ENCODE data around the gene LGALS7B. TPM values are rescaled to one million over a fixed set of nuclear protein-coding genes. Genes with fewer than 3 reads are reported as not detected.

LGALS7B gene
- total and polyA plus RNA-seq, 2 of the 4 experiments (the other 2 are of a cell fraction): not detected

- ATAC-seq (ENCODE audit: low read depth): no peak
- H2AK5ac ChIP-seq (ENCODE audit: low read depth, low read length): no peak overlapping the region
These were observed 23.2 kb downstream of the LGALS7B start for GRCh38 chr19:38812009-38812840.

More at GRCh38 chr19:38812009-38812840, 23.2 kb downstream of the LGALS7B start:
- Histone ChIP-seq H4K8ac (ENCODE audit: low read depth in 2 of 2, low read length in 2 of 2) (no peak overlapping the region), H2BK120ac (ENCODE audit: low read depth, low read length) (no peak overlapping the region), H3K36me3 (ENCODE audit: control insufficient read depth, insufficient read depth, low read length) (peaks cover 22% of the 10 kb centered on the region), H3K27me3 (ENCODE audit: control insufficient read depth, insufficient read depth, low read length) (no peaks in the 10 kb centered on the region), H3K4me1 (ENCODE audit: control insufficient read depth, insufficient read depth, low read length) (no peaks in the 10 kb centered on the region), H2BK5ac (ENCODE audit: low read depth, low read length, poor library complexity, severe bottlenecking) (no peak overlapping the region), H3K4me3 (ENCODE audit: insufficient read depth, low read depth, low read length) (no peak overlapping the region), H2AK9ac (replicated peaks; ENCODE audit: low read depth, low read length, poor library complexity) (peak overlapping the region; percentile 72), H3K9ac (ENCODE audit: low read depth, low read length) (no peak overlapping the region), H3K4ac (ENCODE audit: low read depth, low read length) (no peak overlapping the region), H3K79me1 (ENCODE audit: low read depth in 1 of 2, low read length in 2 of 2) (no peaks in the 10 kb centered on the region), H3K4me2 (ENCODE audit: low read depth, low read length) (no peak overlapping the region), H2AFZ (replicated peaks; ENCODE audit: low read length, poor library complexity) (peak overlapping the region; percentile 21), H3K14ac (replicated peaks; ENCODE audit: low read depth, low read length) (no peak overlapping the region), H4K91ac (ENCODE audit: insufficient read depth, low read depth, low read length) (no peak overlapping the region), H2BK20ac (ENCODE audit: low read depth, low read length) (no peak overlapping the region), H3K56ac (ENCODE audit: extremely low read depth, insufficient read depth, low read length) (no peak overlapping the region), H3K27ac (ENCODE audit: insufficient read depth, low read length) (no peak overlapping the region), H4K20me1 (ENCODE audit: insufficient read depth, low read length) (no peaks in the 10 kb centered on the region), H3K9me1 (ENCODE audit: insufficient read depth, low read length) (0 out of 2 replicates have a peak, but pooled peaks cover 3% of the 10 kb centered on the region), H3K23ac (ENCODE audit: low read depth, low read length) (no peak overlapping the region), H3K9me3 (ENCODE audit: control insufficient read depth, insufficient read depth, low read length) (no peaks in the 10 kb centered on the region), H2BK15ac (ENCODE audit: low read depth, low read length) (no peak overlapping the region), H4K5ac (ENCODE audit: low read depth, low read length) (no peak overlapping the region), H3K18ac (ENCODE audit: low read depth, low read length) (no peak overlapping the region)
- WGBS, 2 experiments (ENCODE audit: extremely low coverage in 2 of 2, insufficient read length in 1 of 2): 76% methylated on average over 6 of the region's 18 CpGs; no CpG with 5 or more reads in 1 of the 2 experiments
- intact Hi-C loops (cut with micrococcal nuclease) (no loop called here), dilution Hi-C loops (cut with HindIII; ENCODE audit: low sequenced_read_pairs, unreplicated experiment) (no loop called here), in situ Hi-C loops (cut with MboI; ENCODE audit: low sequenced_read_pairs) (no loop called here)
- no TSS peak for BruUV-seq (replicated peaks)
- no peak for DNase-seq
- no peak for TF ChIP-seq POLR2A (IDR thresholded peaks at IDR 0.05; ENCODE audit: low read depth, low read length)
- TF ChIP-seq FOS (IDR thresholded peaks at IDR 0.05; ENCODE audit: low read depth, low read length): no peak
- TF ChIP-seq NFE2L2 (IDR thresholded peaks at IDR 0.05; ENCODE audit: low read depth, low read length): no peak
- POLR2A ChIA-PET (ENCODE audit: unreplicated experiment): no interaction called here
- CTCF ChIA-PET: no interaction called here
